GM21367 (cell line): ENCODE measurements around the gene DOK3.

ENCODE experiments used
- ATAC-seq: cut with Tn5 transposase; IDR thresholded peaks from one replicate; pipeline ENCODE4 v1.9.1; 2021; ENCODE audit not compliant: unreplicated experiment

The DOK3 gene

GRCh38 chr5:177484902-177485549 lies 24.6 kb downstream of the DOK3 start:
- ATAC-seq: no peak

- no peak for ATAC-seq
Measured at GRCh38 chr5:177483994-177484901, 25.4 kb downstream of the DOK3 start.

- ATAC-seq: no peak
Measured at GRCh38 chr5:177483042-177483441, 26.6 kb downstream of the DOK3 start.

GRCh38 chr5:177482359-177482795 lies 27.2 kb downstream of the DOK3 start:
- ATAC-seq: no peak

GRCh38 chr5:177479774-177480173 lies 29.9 kb downstream of the DOK3 start:
- ATAC-seq: no peak

- no peak for ATAC-seq
Measured at GRCh38 chr5:177478711-177479646, 30.6 kb downstream of the DOK3 start.

GRCh38 chr5:177477701-177478477 lies 31.7 kb downstream of the DOK3 start:
- no peak for ATAC-seq

- no peak for ATAC-seq
Measured at GRCh38 chr5:177476531-177477233, 32.9 kb downstream of the DOK3 start.

- no peak for ATAC-seq
Measured at GRCh38 chr5:177475563-177476427, 33.8 kb downstream of the DOK3 start.

- ATAC-seq: no peak
Measured at GRCh38 chr5:177474846-177475562, 34.6 kb downstream of the DOK3 start.

- ATAC-seq: no peak
Measured at GRCh38 chr5:177474002-177474476, 35.6 kb downstream of the DOK3 start.

- ATAC-seq: no peak
Measured at GRCh38 chr5:177473443-177474001, 36.1 kb downstream of the DOK3 start, which contains the start of gene DBN1. Gene DBN1, minus strand, starts transcription at chr5:177473634. Its CDS starts 113 bp downstream, at chr5:177473521.

- no peak for ATAC-seq
Measured at GRCh38 chr5:177472460-177473442, 36.9 kb downstream of the DOK3 start.

- no peak for ATAC-seq
Measured at GRCh38 chr5:177471610-177472356, 37.8 kb downstream of the DOK3 start.

GRCh38 chr5:177470759-177471536 lies 38.7 kb downstream of the DOK3 start:
- ATAC-seq: no peak
